GM18861 (cell line): Measurements from ENCODE around the gene PTGES2.

Source experiments
- ATAC-seq: cut with Tn5 transposase; IDR thresholded peaks from one replicate; pipeline ENCODE4 v1.9.1; 2021; ENCODE audit not compliant: unreplicated experiment

Gene PTGES2

GRCh38 chr9:128153060-128153946 lies 25.8 kb upstream of the PTGES2 start:
- ATAC-seq, result no peak

GRCh38 chr9:128152133-128153059 lies 24.9 kb upstream of the PTGES2 start:
- ATAC-seq, result no peak

- ATAC-seq, result no peak
These were observed 24.0 kb upstream of the PTGES2 start for GRCh38 chr9:128151309-128152132.

GRCh38 chr9:128150594-128151308 lies 23.2 kb upstream of the PTGES2 start:
- ATAC-seq, result no peak

GRCh38 chr9:128149951-128150593 lies 22.5 kb upstream of the PTGES2 start:
- ATAC-seq, result no peak

GRCh38 chr9:128149001-128149701 lies 21.6 kb upstream of the PTGES2 start, which contains the start of gene LCN2:
Gene LCN2 (plus strand): TSS chr9:128149453. CDS start chr9:128149526, 73 bp downstream.
- no peak for ATAC-seq

GRCh38 chr9:128148509-128149000 lies 21.0 kb upstream of the PTGES2 start:
- ATAC-seq, result no peak

GRCh38 chr9:128146591-128147120 lies 19.1 kb upstream of the PTGES2 start:
- ATAC-seq, result no peak

- ATAC-seq, result no peak
These were observed 18.4 kb upstream of the PTGES2 start for GRCh38 chr9:128145951-128146351.

GRCh38 chr9:128145536-128145935 lies 18.0 kb upstream of the PTGES2 start:
- ATAC-seq, result no peak

- ATAC-seq, result no peak
These were observed 17.0 kb upstream of the PTGES2 start for GRCh38 chr9:128144239-128145181.

GRCh38 chr9:128143525-128144238 lies 16.2 kb upstream of the PTGES2 start:
- no peak for ATAC-seq

- ATAC-seq, result no peak
These were observed 15.1 kb upstream of the PTGES2 start for GRCh38 chr9:128142596-128142995.

- no peak for ATAC-seq
These were observed 14.5 kb upstream of the PTGES2 start for GRCh38 chr9:128142061-128142460.

GRCh38 chr9:128141604-128142003 lies 14.1 kb upstream of the PTGES2 start:
- no peak for ATAC-seq

GRCh38 chr9:128139621-128140020 lies 12.1 kb upstream of the PTGES2 start:
- no peak for ATAC-seq

GRCh38 chr9:128138001-128138400 lies 10.5 kb upstream of the PTGES2 start:
- no peak for ATAC-seq
